OCI-LY1 (cell line): ENCODE data around the gene TDRD10.

ENCODE experiments used
- EZH2 ChIP-seq: fragments of 200-600 bp; sonication (generic), shearing (Covaris generic); IDR thresholded peaks from 2 replicates; pipeline ENCODE4 v1.8.0; 2017; ENCODE audit warnings: borderline replicate concordance, mixed run types, mild to moderate bottlenecking, antibody characterized with exemption, low read length, moderate library complexity, mixed read lengths
- TF ChIP-seq, protein P1 (sequence below): fragments of 200-600 bp; sonication (generic), shearing (Covaris generic); IDR thresholded peaks from 2 replicates; pipeline ENCODE4 v1.5.1; 2017; ENCODE audit warnings: mild to moderate bottlenecking, antibody characterized with exemption, low read length, moderate library complexity, mixed read lengths

DNA sequence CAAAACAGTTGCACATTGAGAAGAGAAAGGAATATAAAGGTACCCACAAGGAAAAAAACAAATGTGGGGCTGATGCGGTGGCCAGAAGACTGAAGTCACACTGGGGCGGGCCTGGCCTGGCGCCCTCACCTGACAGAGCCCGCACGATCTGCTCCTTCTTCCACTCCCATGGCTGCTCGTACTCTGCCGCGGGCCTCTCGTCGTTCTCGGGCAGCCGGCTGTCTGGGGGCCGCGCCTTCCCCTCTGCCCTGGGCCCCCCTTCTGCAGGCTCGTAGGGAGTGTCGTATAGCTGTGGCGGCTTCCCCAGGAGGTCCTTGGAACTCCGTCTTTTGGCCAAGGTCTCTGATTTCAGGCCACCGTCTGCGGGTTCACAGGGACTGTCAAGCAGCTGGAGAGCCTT is 13.1 kb upstream of the TDRD10 start:
- no peak for TF ChIP-seq EZH2
- TF ChIP-seq, protein P1, sequence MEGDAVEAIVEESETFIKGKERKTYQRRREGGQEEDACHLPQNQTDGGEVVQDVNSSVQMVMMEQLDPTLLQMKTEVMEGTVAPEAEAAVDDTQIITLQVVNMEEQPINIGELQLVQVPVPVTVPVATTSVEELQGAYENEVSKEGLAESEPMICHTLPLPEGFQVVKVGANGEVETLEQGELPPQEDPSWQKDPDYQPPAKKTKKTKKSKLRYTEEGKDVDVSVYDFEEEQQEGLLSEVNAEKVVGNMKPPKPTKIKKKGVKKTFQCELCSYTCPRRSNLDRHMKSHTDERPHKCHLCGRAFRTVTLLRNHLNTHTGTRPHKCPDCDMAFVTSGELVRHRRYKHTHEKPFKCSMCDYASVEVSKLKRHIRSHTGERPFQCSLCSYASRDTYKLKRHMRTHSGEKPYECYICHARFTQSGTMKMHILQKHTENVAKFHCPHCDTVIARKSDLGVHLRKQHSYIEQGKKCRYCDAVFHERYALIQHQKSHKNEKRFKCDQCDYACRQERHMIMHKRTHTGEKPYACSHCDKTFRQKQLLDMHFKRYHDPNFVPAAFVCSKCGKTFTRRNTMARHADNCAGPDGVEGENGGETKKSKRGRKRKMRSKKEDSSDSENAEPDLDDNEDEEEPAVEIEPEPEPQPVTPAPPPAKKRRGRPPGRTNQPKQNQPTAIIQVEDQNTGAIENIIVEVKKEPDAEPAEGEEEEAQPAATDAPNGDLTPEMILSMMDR, result no peak
